ENCODE data around the gene SYMPK. TPM values are rescaled to one million over a fixed set of nuclear protein-coding genes. Genes with fewer than 3 reads are reported as not detected.

Gene SYMPK
- total RNA-seq, 2 donors from 2014 or later: 107 to 217 TPM

DNA sequence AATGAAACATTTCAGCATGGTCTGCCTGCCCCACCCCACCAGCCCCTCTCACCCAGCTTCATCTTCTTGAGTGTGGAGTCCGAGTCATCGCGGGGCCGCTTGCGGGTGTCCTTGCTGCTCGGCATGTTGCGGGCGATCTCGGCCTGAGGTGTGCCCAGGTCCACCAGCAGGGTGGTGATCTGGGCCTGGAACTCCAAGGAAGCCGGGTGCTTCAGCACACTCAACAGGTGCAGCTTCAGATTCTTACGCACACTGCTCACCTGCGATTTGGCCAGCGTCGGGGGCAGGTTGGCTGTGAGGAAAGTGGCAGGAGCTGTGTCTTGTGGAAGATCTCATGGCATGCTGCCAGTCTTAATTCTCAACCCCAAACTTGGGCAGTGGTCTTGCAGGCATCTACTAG, 20.7 kb downstream of the SYMPK start:
- no peak overlapping the region for H3K4me3 Mint-ChIP-seq
- H3K27me3 Mint-ChIP-seq: no peaks in the 10 kb centered on the region
- no peak overlapping the region for H3K27ac Mint-ChIP-seq
- DNase-seq (ENCODE audit: low spot score) (peak; percentile 13), ATAC-seq (no peak)
- H3K9me3 Mint-ChIP-seq: no peaks in the 10 kb centered on the region
- H3K4me1 Mint-ChIP-seq (ENCODE audit: low read depth in 2 of 2): peaks cover 4 to 5% of the 10 kb centered on the region in 2 donors
- H3K36me3 Mint-ChIP-seq: peaks cover 16% of the 10 kb centered on the region

DNA sequence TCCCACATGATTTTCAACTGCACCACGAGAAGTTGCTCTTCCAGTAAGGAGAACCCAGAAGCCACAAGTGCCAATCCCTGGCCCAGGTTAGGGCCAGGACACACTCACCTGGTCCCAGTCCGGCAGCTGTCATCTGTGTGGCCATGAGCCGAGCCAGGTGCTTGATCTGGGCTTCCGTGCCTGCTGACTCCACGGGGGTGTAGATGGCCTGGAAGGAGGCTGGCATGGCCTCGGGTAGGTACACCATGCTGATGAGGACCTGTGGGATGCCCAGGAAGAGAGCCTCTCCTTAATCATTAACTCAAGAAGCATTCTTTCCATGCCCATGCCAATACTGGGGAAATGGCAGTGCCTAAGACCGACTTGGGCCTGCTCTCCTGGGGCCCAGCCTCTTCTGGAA, 28.0 kb downstream of the SYMPK start:
- DNase-seq (ENCODE audit: low spot score) (no peak), ATAC-seq (no peak)
- H3K4me3 Mint-ChIP-seq: no peak overlapping the region
- H3K36me3 Mint-ChIP-seq: peaks cover 31% of the 10 kb centered on the region
- H3K27ac Mint-ChIP-seq: no peak overlapping the region
- H3K4me1 Mint-ChIP-seq (ENCODE audit: low read depth in 2 of 2): peaks cover 0 to 3% of the 10 kb centered on the region in 2 donors
- no peaks in the 10 kb centered on the region for H3K27me3 Mint-ChIP-seq
- no peaks in the 10 kb centered on the region for H3K9me3 Mint-ChIP-seq

DNA sequence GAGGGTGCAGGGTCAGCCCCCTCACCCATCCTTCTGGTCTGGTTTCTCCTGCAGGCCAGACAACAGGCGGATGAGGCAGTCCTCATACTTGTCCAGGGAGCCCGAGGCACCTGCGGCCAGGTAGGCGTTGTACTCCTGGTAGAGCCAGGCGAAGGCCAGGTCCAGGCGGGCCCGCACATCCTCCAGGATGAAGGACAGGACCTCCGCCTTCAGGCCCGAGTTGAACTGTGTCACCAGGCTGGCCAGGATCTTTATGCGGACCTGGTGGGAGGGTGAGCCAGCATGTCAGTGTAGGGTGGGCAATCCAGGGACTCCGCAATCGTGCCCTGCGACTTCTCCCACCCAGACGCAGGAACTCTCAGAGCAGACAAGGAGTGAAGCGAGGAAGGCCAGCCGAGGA, 34.0 kb downstream of the SYMPK start:
- H3K4me1 Mint-ChIP-seq (ENCODE audit: low read depth in 2 of 2): peaks cover 0 to 14% of the 10 kb centered on the region in 2 donors
- ATAC-seq: no peak

DNA sequence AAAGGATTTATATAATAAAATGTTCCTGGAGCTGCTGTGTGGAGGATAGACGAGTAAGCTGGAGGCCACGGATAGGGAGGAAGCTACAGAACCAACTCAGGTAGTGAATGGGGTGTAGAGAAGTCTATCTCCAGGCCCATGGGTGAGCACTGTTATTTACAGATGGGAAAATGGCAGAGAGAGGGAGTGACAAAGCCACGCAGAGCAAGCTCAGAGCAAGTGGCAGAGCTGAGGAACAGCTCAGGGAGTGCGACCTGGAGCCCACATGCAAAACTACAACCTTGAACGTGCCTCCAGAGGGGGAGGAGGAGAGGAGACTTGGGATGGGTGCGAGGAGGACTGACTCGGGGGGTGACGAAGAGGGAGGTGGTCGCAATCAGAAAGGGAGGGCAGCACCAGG, 34.4 kb downstream of the SYMPK start:
- no peak for ATAC-seq
- Mint-ChIP-seq H3K27me3 (no peaks in the 10 kb centered on the region), H3K4me3 (no peak overlapping the region), H3K27ac (peak overlapping the region in 1 of 2 donors; percentile 34), H3K36me3 (peaks cover 25% of the 10 kb centered on the region), H3K4me1 (ENCODE audit: low read depth in 2 of 2) (peaks cover 0 to 14% of the 10 kb centered on the region in 2 donors), H3K9me3 (no peaks in the 10 kb centered on the region)
- no peak for DNase-seq (ENCODE audit: low spot score)

More for the DNA sequence above, 34.0 kb downstream of the SYMPK start:
- Mint-ChIP-seq H3K9me3 (no peaks in the 10 kb centered on the region), H3K4me3 (no peak overlapping the region), H3K36me3 (peaks cover 25% of the 10 kb centered on the region), H3K27ac (no peak overlapping the region), H3K27me3 (no peaks in the 10 kb centered on the region)
- DNase-seq (ENCODE audit: low spot score): peak; percentile 44

DNA sequence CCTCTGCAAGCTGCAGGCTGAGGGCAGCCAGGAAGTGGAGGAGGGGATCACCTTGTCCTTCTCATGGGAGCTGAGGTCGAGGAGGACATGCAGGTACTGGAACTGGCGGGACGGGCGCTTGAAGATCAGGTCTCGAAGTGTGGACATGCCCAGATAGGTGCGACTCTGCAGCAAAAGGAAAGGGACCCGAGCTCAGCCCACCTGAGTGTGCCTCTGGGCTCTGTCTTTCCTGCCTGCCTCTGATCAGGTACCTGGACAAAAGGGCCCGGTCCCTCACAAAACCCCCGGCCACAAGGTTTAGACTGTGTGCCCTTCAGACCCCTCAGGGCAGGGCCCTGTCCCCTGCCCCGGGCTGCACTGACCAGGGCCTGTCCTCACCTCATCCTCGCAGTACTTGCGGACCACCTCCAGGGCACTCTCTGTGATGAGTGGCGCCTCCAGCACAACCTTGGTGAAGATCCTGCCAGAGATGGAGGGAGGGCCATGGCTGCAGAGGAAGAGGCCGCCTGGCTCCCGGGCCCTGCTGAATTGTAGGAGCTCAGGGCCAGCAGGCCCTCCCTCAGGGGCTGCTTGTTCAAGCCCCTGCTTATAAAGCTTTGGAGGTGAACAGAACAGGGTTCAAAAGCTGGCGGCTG, 35.4 kb downstream of the SYMPK start:
- ATAC-seq (no peak), DNase-seq (ENCODE audit: low spot score) (no peak)
- H3K27ac Mint-ChIP-seq: no peak overlapping the region
- no peaks in the 10 kb centered on the region for H3K9me3 Mint-ChIP-seq
- H3K36me3 Mint-ChIP-seq: peaks cover 25% of the 10 kb centered on the region
- peaks cover 0 to 14% of the 10 kb centered on the region in 2 donors for H3K4me1 Mint-ChIP-seq (ENCODE audit: low read depth in 2 of 2)
- H3K27me3 Mint-ChIP-seq: no peaks in the 10 kb centered on the region
- H3K4me3 Mint-ChIP-seq: no peak overlapping the region

DNA sequence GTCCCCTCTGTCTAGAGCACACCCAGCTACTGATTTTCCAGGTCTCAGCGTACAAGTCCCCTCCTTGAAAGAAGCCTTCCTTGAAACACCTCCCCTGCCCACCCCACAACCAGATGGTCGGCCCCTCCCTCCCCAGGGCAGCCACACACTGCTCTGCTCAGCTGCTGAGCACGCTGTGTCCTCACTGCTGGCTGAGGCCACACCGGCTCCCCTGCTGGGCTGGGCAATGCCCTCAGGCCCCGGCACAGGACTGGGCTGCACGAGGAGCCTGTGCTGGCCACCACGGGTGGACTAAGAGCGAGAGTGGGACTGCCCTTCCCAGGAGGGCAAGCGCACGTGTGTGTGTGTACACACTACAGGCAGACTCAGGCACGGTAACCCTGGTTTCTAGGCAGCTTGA, 36.0 kb downstream of the SYMPK start:
- H3K27ac Mint-ChIP-seq: no peak overlapping the region
- DNase-seq (ENCODE audit: low spot score): no peak
- no peaks in the 10 kb centered on the region for H3K9me3 Mint-ChIP-seq
- H3K27me3 Mint-ChIP-seq: no peaks in the 10 kb centered on the region
- H3K4me3 Mint-ChIP-seq: no peak overlapping the region
- H3K36me3 Mint-ChIP-seq: peaks cover 25% of the 10 kb centered on the region
- ATAC-seq: no peak
- H3K4me1 Mint-ChIP-seq (ENCODE audit: low read depth in 2 of 2): peaks cover 0 to 14% of the 10 kb centered on the region in 2 donors

DNA sequence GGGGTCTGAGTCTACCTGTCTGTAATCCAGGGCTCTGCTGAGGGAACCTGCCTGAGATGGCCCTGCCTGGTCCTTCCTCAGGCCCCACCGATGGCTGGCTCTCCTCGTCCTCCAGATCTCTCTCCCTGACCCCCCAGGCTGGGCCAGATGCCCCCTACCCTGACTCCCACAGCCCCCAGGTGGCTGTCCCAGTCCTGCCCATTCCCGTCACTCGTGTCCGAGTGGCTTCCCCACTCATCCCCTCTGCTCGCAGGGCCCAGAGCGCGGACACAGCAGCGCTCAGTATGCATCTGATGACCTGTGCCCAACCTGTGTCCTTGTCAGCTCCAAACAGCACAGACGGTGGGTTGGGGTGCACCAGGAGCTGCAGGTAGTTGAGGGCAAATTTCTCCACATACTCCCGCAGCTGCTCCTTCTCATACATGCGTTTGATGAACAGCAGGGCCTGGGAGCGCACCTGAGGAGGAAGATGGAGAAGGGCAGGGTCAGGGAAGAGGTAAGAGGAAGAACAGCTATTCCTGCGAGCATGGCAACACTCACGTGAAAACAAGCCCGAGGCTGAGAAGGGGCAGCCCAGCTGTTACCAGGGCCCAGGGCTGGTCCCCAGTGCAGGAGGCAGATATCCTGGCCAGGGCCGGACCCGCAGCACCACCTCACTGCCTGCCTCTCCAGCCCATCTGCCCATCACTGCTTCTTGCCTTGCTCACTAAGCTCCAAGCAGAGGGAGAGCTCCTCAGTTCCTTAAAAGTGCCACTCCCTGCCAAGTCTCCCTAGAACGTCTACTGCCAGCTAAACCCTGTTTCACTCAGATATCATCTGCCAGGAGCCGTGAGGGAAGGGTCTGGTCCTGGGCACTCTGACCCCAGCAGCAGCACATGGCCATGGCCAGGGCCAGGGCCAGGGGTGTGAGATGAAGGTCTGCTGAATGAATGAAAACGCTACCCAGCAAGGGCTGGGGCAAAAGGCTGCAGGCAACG, 36.7 kb downstream of the SYMPK start:
- no peaks in the 10 kb centered on the region for H3K27me3 Mint-ChIP-seq
- H3K4me1 Mint-ChIP-seq (ENCODE audit: low read depth in 2 of 2): peaks cover 0 to 14% of the 10 kb centered on the region in 2 donors
- no peaks in the 10 kb centered on the region for H3K9me3 Mint-ChIP-seq
- no peak for ATAC-seq
- no peak overlapping the region for H3K27ac Mint-ChIP-seq
- DNase-seq (ENCODE audit: low spot score): no peak
- peaks cover 20% of the 10 kb centered on the region for H3K36me3 Mint-ChIP-seq
- H3K4me3 Mint-ChIP-seq: no peak overlapping the region

DNA sequence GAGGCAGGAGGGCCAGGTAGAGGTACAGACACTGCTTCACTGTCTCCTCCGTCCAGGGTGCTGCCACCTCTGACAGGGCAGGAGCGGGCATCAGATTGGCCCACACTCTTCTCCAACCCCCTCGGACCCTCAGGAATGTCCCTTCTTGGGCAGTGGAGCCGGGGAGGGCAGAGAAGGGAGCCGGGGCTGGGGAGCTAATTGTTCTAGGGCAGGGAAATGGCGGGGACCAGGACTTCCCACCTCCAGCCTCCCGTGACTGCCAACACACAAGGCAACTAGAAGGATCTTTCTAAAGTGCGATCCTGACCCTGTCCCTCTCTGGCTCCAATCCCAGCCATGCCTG, 37.7 kb downstream of the SYMPK start:
- H3K27ac Mint-ChIP-seq: no peak overlapping the region
- peaks cover 17% of the 10 kb centered on the region for H3K36me3 Mint-ChIP-seq
- H3K9me3 Mint-ChIP-seq: no peaks in the 10 kb centered on the region
- H3K27me3 Mint-ChIP-seq: no peaks in the 10 kb centered on the region
- no peak for DNase-seq (ENCODE audit: low spot score)
- no peak for ATAC-seq
- H3K4me3 Mint-ChIP-seq: no peak overlapping the region
- peaks cover 0 to 13% of the 10 kb centered on the region in 2 donors for H3K4me1 Mint-ChIP-seq (ENCODE audit: low read depth in 2 of 2)

DNA sequence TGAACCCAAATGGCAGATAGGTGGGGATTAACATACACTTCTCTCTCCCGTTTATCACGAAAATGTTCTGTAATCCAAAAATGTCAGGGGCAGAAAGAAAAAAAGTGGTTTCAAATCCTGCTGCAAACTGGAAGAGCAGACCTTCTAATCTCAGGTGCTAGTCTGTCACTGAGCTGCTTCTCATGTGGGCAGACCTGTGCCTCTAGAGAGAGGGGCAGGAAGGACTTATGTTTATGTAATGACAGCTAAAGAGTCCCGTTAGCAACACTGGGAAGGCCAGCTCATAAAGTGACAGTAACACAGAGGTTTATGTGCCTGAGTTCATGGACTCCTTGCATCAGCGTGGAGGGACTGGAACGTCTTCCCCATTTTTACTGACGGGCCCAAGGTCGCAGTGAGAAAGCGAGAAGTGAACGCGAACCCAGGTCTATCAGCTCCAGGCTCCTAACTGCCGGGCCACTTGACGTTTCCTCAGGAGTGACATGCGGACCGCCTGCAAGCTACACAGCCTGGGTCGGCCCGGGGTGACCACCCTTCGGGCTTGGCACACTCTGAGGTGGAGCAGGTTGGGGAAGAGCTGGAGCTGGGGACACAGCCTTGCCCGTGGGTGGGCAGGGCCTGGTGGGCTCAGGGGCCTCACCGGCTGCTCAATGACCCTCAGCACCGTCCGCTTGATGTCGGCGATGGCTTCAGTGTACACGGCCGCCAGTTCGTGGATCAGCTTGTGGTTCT, 38.2 kb downstream of the SYMPK start:
- no peak for ATAC-seq
- Mint-ChIP-seq H3K36me3 (peaks cover 14% of the 10 kb centered on the region), H3K27me3 (no peaks in the 10 kb centered on the region), H3K9me3 (no peaks in the 10 kb centered on the region), H3K4me1 (ENCODE audit: low read depth in 2 of 2) (peaks cover 0 to 11% of the 10 kb centered on the region in 2 donors), H3K4me3 (no peak overlapping the region), H3K27ac (no peak overlapping the region)
- no peak for DNase-seq (ENCODE audit: low spot score)

DNA sequence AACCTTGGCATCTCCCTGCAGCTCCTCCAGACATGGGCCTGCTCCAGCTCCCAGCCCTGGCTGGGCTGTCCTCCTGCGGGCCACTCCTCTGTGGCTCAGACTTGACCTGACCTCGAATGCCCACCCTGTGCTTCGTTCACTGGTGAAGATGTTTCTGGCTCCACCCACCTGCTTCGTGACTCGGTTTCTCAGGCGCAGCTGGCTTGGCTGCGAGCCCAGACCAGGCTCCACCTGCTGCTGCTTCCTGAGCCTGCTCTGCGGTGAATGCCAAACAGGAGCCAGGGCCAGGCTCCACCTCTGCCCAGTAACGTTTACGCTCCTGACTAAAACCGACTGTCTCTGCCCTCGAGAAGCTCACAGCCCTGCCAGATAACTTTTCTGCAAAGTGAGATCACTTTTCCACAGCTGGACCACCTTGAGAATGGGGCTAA, 38.9 kb downstream of the SYMPK start:
- Mint-ChIP-seq H3K27ac (no peak overlapping the region), H3K4me3 (no peak overlapping the region), H3K4me1 (ENCODE audit: low read depth in 2 of 2) (peaks cover 0 to 11% of the 10 kb centered on the region in 2 donors), H3K9me3 (no peaks in the 10 kb centered on the region), H3K36me3 (peaks cover 14% of the 10 kb centered on the region), H3K27me3 (no peaks in the 10 kb centered on the region)
- ATAC-seq (no peak), DNase-seq (ENCODE audit: low spot score) (no peak)

DNA sequence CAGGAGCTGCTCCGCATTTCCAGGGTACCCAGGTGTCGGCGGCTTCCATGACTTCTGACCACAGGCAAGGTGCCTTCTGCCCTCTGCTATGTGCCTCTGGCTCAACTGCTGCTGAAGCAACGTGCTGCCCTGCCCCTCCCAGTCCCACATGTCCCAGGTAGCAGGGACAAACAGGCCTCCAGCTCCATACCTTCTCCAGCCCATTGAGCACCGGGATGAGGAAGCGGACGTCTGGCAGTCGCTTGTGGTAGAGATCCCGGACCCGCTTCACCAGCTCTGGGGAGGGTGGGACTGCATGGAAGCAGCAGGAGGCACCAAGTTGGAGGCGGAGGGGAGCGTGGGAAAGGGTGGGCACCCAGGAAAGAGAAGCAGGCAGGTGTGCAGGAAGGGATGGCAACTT, 39.8 kb downstream of the SYMPK start:
- no peaks in the 10 kb centered on the region for H3K9me3 Mint-ChIP-seq
- DNase-seq (ENCODE audit: low spot score) (no peak), ATAC-seq (no peak)
- no peak overlapping the region for H3K4me3 Mint-ChIP-seq
- peaks cover 0 to 8% of the 10 kb centered on the region in 2 donors for H3K4me1 Mint-ChIP-seq (ENCODE audit: low read depth in 2 of 2)
- H3K27ac Mint-ChIP-seq: no peak overlapping the region
- H3K27me3 Mint-ChIP-seq: no peaks in the 10 kb centered on the region
- H3K36me3 Mint-ChIP-seq: peaks cover 8% of the 10 kb centered on the region

DNA sequence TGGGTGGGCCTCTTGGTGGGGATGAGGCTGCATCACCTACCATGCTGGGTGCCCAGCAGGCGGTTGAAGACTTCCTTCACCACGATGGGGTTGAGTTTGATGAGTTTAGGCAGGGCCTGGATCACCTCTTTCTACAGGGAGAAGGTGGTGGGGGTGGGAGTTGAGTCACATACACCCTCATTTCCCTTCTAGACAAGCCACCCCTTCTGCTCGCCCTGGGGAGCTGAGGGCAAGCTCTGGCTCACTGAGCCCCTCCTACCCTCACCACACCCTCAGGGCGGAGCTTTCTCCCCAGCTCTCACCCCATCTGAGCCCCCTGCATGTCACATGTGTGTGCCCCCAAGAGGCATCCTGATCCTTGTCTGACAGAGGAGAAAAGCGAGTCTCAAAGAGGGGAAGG, 40.2 kb downstream of the SYMPK start:
- Mint-ChIP-seq H3K36me3 (peaks cover 6% of the 10 kb centered on the region), H3K9me3 (no peaks in the 10 kb centered on the region), H3K27ac (no peak overlapping the region), H3K4me1 (ENCODE audit: low read depth in 2 of 2) (peaks cover 0 to 8% of the 10 kb centered on the region in 2 donors), H3K27me3 (no peaks in the 10 kb centered on the region), H3K4me3 (no peak overlapping the region)
- DNase-seq (ENCODE audit: low spot score): no peak
- no peak for ATAC-seq

DNA sequence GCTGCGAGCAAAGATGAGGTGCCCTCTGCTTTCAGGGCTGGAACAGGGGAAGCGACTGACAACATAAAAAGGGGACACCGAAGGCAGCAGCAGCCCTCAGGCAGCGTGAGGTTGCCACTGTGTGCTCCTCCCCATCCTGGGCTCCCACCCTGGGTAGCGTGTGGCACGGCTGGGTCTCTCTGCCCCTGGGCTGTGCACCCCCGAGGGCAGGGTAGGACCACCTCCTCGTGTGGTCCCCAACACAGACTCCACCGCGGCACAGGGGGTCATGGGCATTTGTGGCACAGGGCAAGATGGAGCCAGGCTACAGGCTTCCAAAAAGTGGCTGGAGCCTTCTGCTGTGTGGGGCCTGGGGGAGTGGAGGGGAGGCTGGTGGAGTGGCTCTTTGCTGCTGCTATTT, 41.4 kb downstream of the SYMPK start:
- H3K4me1 Mint-ChIP-seq (ENCODE audit: low read depth in 2 of 2): peaks cover 5% of the 10 kb centered on the region in 2 donors
- peak overlapping the region in 1 of 2 donors; percentile 29 for H3K27ac Mint-ChIP-seq
- ATAC-seq (no peak), DNase-seq (ENCODE audit: low spot score) (no peak)
- H3K9me3 Mint-ChIP-seq: no peaks in the 10 kb centered on the region
- no peaks in the 10 kb centered on the region for H3K36me3 Mint-ChIP-seq
- no peaks in the 10 kb centered on the region for H3K27me3 Mint-ChIP-seq
- H3K4me3 Mint-ChIP-seq: no peak overlapping the region

DNA sequence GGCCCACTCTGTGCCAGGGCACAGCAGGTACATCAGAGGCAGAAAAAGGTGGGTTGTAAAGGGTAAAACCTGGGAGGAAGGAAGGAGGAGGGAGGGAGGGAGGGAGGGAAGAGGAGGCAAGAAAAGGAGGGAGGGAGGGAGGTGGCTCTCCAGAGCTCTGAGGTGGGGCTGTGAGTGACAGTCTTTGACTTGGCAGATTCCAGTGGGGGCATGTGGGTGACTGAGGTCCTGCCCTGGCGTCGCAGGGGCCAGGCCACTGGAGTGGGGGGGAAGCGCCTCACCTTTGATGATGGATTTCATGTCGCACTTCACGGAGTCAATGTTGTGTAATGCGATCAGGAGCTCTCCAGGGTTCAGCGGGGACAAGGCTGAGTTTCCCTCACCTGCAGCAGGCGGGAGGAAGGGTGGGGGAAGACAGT, 41.8 kb downstream of the SYMPK start:
- Mint-ChIP-seq H3K36me3 (no peaks in the 10 kb centered on the region), H3K9me3 (no peaks in the 10 kb centered on the region), H3K27me3 (no peaks in the 10 kb centered on the region), H3K4me1 (ENCODE audit: low read depth in 2 of 2) (peaks cover 5% of the 10 kb centered on the region in 2 donors), H3K4me3 (no peak overlapping the region), H3K27ac (peak overlapping the region in 1 of 2 donors; percentile 29)
- DNase-seq (ENCODE audit: low spot score) (no peak), ATAC-seq (no peak)
